HepG2 (cell line): ENCODE measurements around the gene ZNF48. TPM values are rescaled to one million over a fixed set of nuclear protein-coding genes. Genes with fewer than 3 reads are reported as not detected.

Experiments used
- CHD4 ChIP-seq: fragments of 200-600 bp; sonication (generic); IDR thresholded peaks from 2 replicates; pipeline ENCODE4 v1.7.0; 2017; ENCODE audit warnings: mild to moderate bottlenecking, low read length, borderline replicate concordance
- GRHL1 ChIP-seq: sonication (generic); formaldehyde crosslinking; conservative IDR thresholded peaks from 2 replicates; pipeline ENCODE4 v1.8.0; 2022; ENCODE audit warnings: missing genetic modification reagents
- HNF1A ChIP-seq, 2 experiments: sonication (generic) in 1 of 2; formaldehyde crosslinking in 1 of 2; IDR thresholded peaks; 2 replicates each; pipeline versions ENCODE4 v1.4.0 to v1.6.1; 2016 to 2020; ENCODE audit warnings: borderline replicate concordance in 1 of 2, low read depth in 1 of 2, mild to moderate bottlenecking in 1 of 2, missing genetic modification reagents in 1 of 2
- HNRNPL ChIP-seq: fragments of 200-400 bp; formaldehyde crosslinking; IDR thresholded peaks from 2 replicates; pipeline ENCODE4 v1.6.1; 2017; ENCODE audit warnings: mild to moderate bottlenecking, low read depth, low read length
- KDM1A ChIP-seq: IDR thresholded peaks from 2 replicates; pipeline ENCODE4 v1.6.1; 2016; ENCODE audit warnings: missing compliant biosample characterization
- MAF1 ChIP-seq: sonication (generic); formaldehyde crosslinking; IDR thresholded peaks from 2 replicates; pipeline ENCODE4 v1.5.0; 2020; ENCODE audit warnings: missing genetic modification reagents, borderline replicate concordance
- NFE2 ChIP-seq: sonication (generic); formaldehyde crosslinking; IDR thresholded peaks from 2 replicates; pipeline ENCODE4 v1.4.0; 2020; ENCODE audit warnings: missing genetic modification reagents
- NFE2L2 ChIP-seq: fragments of 150-350 bp; IDR thresholded peaks from 2 replicates; pipeline ENCODE4 v1.6.1; 2014; ENCODE audit warnings: low read length
- NFKBIZ ChIP-seq: IDR thresholded peaks from 2 replicates; pipeline ENCODE4 v1.6.1; 2018; ENCODE audit warnings: missing genetic modification reagents, missing compliant biosample characterization
- NR0B2 ChIP-seq: sonication (generic); formaldehyde crosslinking; IDR thresholded peaks from 2 replicates; pipeline ENCODE4 v1.4.0; 2020; ENCODE audit warnings: mild to moderate bottlenecking, missing genetic modification reagents
- NR2F1 ChIP-seq, 2 experiments: fragments of 450-650 bp in 1 of 2; formaldehyde crosslinking in 1 of 2; IDR thresholded peaks; 2 replicates each; pipeline versions ENCODE4 v1.5.0 to v1.6.1; 2016 to 2020; ENCODE audit warnings: mild to moderate bottlenecking in 1 of 2, missing compliant biosample characterization in 1 of 2, missing genetic modification reagents in 1 of 2, moderate library complexity in 1 of 2
- POGZ ChIP-seq: sonication (generic); formaldehyde crosslinking; IDR thresholded peaks from 2 replicates; pipeline ENCODE4 v1.4.0; 2020; ENCODE audit warnings: mild to moderate bottlenecking, missing genetic modification reagents
- PRPF4 ChIP-seq: fragments of 200-400 bp; formaldehyde crosslinking; IDR thresholded peaks from 2 replicates; pipeline ENCODE4 v1.6.1; 2016; ENCODE audit warnings: low read length, low read depth; ENCODE audit not compliant: poor library complexity, severe bottlenecking
- REL ChIP-seq: sonication (generic); formaldehyde crosslinking; conservative IDR thresholded peaks from 2 replicates; pipeline ENCODE4 v1.8.0; 2022; ENCODE audit warnings: mild to moderate bottlenecking, missing genetic modification reagents, moderate library complexity
- RFX1 ChIP-seq: fragments of 450-650 bp; IDR thresholded peaks from 2 replicates; pipeline ENCODE4 v1.6.1; 2017
- SCMH1 ChIP-seq: sonication (generic); formaldehyde crosslinking; IDR thresholded peaks from 2 replicates; pipeline ENCODE4 v1.9.0; 2021; ENCODE audit warnings: missing genetic modification reagents, mild to moderate bottlenecking, borderline replicate concordance
- SSRP1 ChIP-seq: IDR thresholded peaks from 2 replicates; pipeline ENCODE4 v1.6.1; 2016; ENCODE audit warnings: control low read depth
- TCF12 ChIP-seq, 2 experiments: fragments of 450-650 bp in 1 of 2; sonication (generic) in 1 of 2; formaldehyde crosslinking in 1 of 2; IDR thresholded peaks; 2 replicates each; pipeline versions ENCODE4 v1.6.1 to v1.8.0; 2017 to 2022; ENCODE audit warnings: antibody characterized with exemption in 1 of 2, mild to moderate bottlenecking in 1 of 2, missing genetic modification reagents in 1 of 2, moderate library complexity in 1 of 2
- ZBTB21 ChIP-seq: sonication (generic); formaldehyde crosslinking; IDR thresholded peaks from 2 replicates; pipeline ENCODE4 v1.4.0; 2020; ENCODE audit warnings: missing genetic modification reagents
- ZFP90 ChIP-seq: sonication (generic); formaldehyde crosslinking; IDR thresholded peaks from 2 replicates; pipeline ENCODE4 v1.8.0; 2022; ENCODE audit warnings: missing genetic modification reagents, mild to moderate bottlenecking, inconsistent platforms, borderline replicate concordance
- ZFY ChIP-seq: sonication (generic); formaldehyde crosslinking; IDR thresholded peaks from 2 replicates; pipeline ENCODE4 v1.4.0; 2020; ENCODE audit warnings: missing genetic modification reagents
- ZNF335 ChIP-seq: sonication (generic); formaldehyde crosslinking; IDR thresholded peaks from 2 replicates; pipeline ENCODE4 v1.4.0; 2020; ENCODE audit warnings: missing genetic modification reagents
- polyA plus RNA-seq, 8 experiments: library from polyadenylated mRNA; depleted of rRNA in 3 of 8; stranded (reverse) in 7 of 8; unstranded in 1 of 8; fragments of >200 nt; fragmentation: Illumina TruSeq in 4 of 8; extraction: Trizol in 4 of 8; gene quantifications; 2 replicates each; pipeline versions ENCODE4 v1.2.1 to v1.2.3, GENCODE V29; 2011 to 2016; ENCODE audit warnings: low read depth in 4 of 8, missing spikeins in 1 of 8, mixed read lengths in 1 of 8; ENCODE audit not compliant: insufficient read depth in 1 of 8
- total RNA-seq, 5 experiments: library from RNA; depleted of rRNA; stranded (reverse); fragments of >200 nt; fragmentation: Illumina TruSeq; extraction: Trizol; gene quantifications; 2 replicates each; pipeline ENCODE4 v1.2.3, GENCODE V29; 2016; ENCODE audit warnings: low read depth in 1 of 5
- TF ChIP-seq, protein P1 (sequence below): sonication (generic); formaldehyde crosslinking; IDR thresholded peaks from 2 replicates; pipeline ENCODE4 v1.5.0; 2020; ENCODE audit warnings: mild to moderate bottlenecking, missing genetic modification reagents

ZNF48 gene
- total and polyA plus RNA-seq, 2 of the 13 experiments (the other 11 are each of a cell fraction or from before 2014, with no cell fraction given), result 9.9 to 12.3 TPM

DNA sequence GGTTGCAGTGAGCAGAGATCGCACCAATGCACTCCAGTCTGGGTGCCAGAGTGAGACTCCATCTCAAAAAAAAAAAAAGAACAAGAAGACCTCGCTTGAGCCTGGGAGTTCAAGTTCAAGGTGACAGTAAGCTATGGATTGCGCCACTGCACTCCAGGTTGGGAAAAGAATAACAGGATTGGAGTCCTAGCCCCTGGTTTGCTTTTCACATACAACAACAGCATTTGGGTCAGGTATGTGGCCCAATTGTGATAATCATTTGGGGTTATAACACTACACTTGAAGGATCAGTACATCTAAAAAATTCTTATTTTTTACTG, 53.9 kb downstream of the ZNF48 start (continued):
- TF ChIP-seq NR0B2 (CRISPR knock-in tag) (no peak), MAF1 (CRISPR knock-in tag) (no peak), POGZ (no peak), ZBTB21 (CRISPR knock-in tag) (no peak), HNRNPL (no peak), ZNF335 (no peak; the same call in 1 of the 2 replicates), TCF12 (IDR thresholded peaks at IDR 0.05) (no peak), TCF12 (CRISPR knock-in tag; IDR thresholded peaks at IDR 0.05) (no peak; the same call in 1 of the 2 replicates), REL (CRISPR knock-in tag) (no peak), CHD4 (no peak), ZFY (CRISPR knock-in tag) (no peak), NR2F1 (CRISPR knock-in tag; IDR thresholded peaks at IDR 0.05) (peak in 1 of 2 experiments; percentile 64; a peak in 2 of 4 replicates), NFE2 (CRISPR knock-in tag) (no peak), SSRP1 (CRISPR knock-in tag) (no peak), KDM1A (no peak; the same call in 1 of the 2 replicates), NFE2L2 (no peak), ZFP90 (CRISPR knock-in tag) (no peak), SCMH1 (CRISPR knock-in tag) (no peak), NFKBIZ (CRISPR knock-in tag) (no peak), PRPF4 (no peak), GRHL1 (CRISPR knock-in tag) (no peak), RFX1 (no peak), HNF1A (IDR thresholded peaks at IDR 0.05; ENCODE audit: low read depth) (peak; percentile 39; the same call in 1 of the 2 replicates), HNF1A (CRISPR knock-in tag; IDR thresholded peaks at IDR 0.05; ENCODE audit: borderline replicate concordance) (no peak)
- TF ChIP-seq, protein P1, sequence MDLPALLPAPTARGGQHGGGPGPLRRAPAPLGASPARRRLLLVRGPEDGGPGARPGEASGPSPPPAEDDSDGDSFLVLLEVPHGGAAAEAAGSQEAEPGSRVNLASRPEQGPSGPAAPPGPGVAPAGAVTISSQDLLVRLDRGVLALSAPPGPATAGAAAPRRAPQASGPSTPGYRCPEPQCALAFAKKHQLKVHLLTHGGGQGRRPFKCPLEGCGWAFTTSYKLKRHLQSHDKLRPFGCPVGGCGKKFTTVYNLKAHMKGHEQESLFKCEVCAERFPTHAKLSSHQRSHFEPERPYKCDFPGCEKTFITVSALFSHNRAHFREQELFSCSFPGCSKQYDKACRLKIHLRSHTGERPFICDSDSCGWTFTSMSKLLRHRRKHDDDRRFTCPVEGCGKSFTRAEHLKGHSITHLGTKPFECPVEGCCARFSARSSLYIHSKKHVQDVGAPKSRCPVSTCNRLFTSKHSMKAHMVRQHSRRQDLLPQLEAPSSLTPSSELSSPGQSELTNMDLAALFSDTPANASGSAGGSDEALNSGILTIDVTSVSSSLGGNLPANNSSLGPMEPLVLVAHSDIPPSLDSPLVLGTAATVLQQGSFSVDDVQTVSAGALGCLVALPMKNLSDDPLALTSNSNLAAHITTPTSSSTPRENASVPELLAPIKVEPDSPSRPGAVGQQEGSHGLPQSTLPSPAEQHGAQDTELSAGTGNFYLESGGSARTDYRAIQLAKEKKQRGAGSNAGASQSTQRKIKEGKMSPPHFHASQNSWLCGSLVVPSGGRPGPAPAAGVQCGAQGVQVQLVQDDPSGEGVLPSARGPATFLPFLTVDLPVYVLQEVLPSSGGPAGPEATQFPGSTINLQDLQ (CRISPR knock-in tag), result no peak
